NB4 (cell line): ENCODE data around the gene GADD45A.
"Not testable (repeated sequence)": the region's sequence is repeated elsewhere in the genome, so short reads cannot be mapped to it uniquely, and the experiment has no call there.

ENCODE experiments used
- CTCF ChIP-seq: IDR thresholded peaks from one replicate; pipeline ENCODE4 v1.5.1; 2012; ENCODE audit warnings: low read depth, low read length
- POLR2A ChIP-seq: IDR thresholded peaks from 2 replicates; pipeline ENCODE4 v1.6.1; 2011; ENCODE audit warnings: mild to moderate bottlenecking; ENCODE audit not compliant: insufficient read length; ENCODE audit errors: extremely low read depth

DNA sequence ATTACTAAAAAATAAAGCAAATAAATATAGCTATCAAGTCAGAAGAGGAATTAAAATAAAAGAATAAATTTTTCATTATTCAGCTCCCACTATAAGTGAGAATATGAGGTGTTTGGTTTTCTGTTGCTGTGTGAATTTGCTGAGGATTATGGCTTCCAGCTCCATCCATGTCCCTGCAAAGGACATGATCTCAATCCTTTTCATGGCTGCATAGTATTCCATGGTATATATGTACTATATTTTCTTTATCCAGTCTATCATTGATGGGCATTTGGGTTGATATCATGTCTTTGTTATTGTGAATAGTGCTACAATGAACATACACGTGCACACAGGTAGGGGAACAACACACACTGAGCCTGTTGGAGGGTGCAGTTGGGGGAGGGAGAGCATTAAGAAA is 27.8 kb upstream of the GADD45A start:
- TF ChIP-seq POLR2A, CTCF: not testable (repeated sequence)
